Muscle of leg (tissue), 11 donors: ENCODE data around the gene HYDIN. TPM values are rescaled to one million over a fixed set of nuclear protein-coding genes. Genes with fewer than 3 reads are reported as not detected.
"Not testable (repeated sequence)": the region's sequence is repeated elsewhere in the genome, so short reads cannot be mapped to it uniquely, and the experiment has no call there.

Experiments used
- DNase-seq: peaks from one replicate; pipeline ENCODE4 v3.0.0; 2013
- H3K27ac ChIP-seq: one replicate; pipeline ENCODE4 v1.5.1; 2013; ENCODE audit warnings: mild to moderate bottlenecking, low read length, control low read depth
- H3K27me3 ChIP-seq: one replicate; pipeline ENCODE4 v1.6.1; 2013; ENCODE audit warnings: low read length; ENCODE audit not compliant: control insufficient read depth, insufficient read depth
- H3K36me3 ChIP-seq: one replicate; pipeline ENCODE4 v1.6.1; 2013; ENCODE audit warnings: low read length; ENCODE audit not compliant: control insufficient read depth, insufficient read depth
- H3K4me1 ChIP-seq: one replicate; pipeline ENCODE4 v1.6.1; 2013; ENCODE audit warnings: low read length; ENCODE audit not compliant: control insufficient read depth, insufficient read depth
- H3K4me3 ChIP-seq: one replicate; pipeline ENCODE4 v1.5.1; 2013; ENCODE audit warnings: low read length, control low read depth
- H3K9me3 ChIP-seq: replicated peaks from 2 replicates; pipeline ENCODE4 v1.6.1; 2013; ENCODE audit warnings: low read depth, low read length; ENCODE audit not compliant: control insufficient read depth
- WGBS: methylation state at CpG from one replicate; pipeline ENCODE4 v1.1.5; 2013; ENCODE audit warnings: missing lambda C conversion rate; ENCODE audit not compliant: insufficient coverage; 5-methylcytosine and 5-hydroxymethylcytosine counted together
- polyA plus RNA-seq, 8 donors: library from polyadenylated mRNA; unstranded; fragments of 120-200 nt; gene quantifications; one replicate each; pipeline versions ENCODE4 v1.2.1 to v1.2.3, GENCODE V29; 2013; ENCODE audit warnings: inconsistent platforms in 1 of 8, low replicate concordance in 1 of 8; ENCODE audit not compliant: insufficient read length in 8 of 8, insufficient read depth in 1 of 8
- total RNA-seq: library from RNA; stranded (reverse); fragments of 120-200 nt; gene quantifications from one replicate; pipeline ENCODE4 v1.2.4, GENCODE V29; 2013

The HYDIN gene
- total and polyA plus RNA-seq, 9 donors = 0.57 to 3.2 (median 1.5) TPM

DNA sequence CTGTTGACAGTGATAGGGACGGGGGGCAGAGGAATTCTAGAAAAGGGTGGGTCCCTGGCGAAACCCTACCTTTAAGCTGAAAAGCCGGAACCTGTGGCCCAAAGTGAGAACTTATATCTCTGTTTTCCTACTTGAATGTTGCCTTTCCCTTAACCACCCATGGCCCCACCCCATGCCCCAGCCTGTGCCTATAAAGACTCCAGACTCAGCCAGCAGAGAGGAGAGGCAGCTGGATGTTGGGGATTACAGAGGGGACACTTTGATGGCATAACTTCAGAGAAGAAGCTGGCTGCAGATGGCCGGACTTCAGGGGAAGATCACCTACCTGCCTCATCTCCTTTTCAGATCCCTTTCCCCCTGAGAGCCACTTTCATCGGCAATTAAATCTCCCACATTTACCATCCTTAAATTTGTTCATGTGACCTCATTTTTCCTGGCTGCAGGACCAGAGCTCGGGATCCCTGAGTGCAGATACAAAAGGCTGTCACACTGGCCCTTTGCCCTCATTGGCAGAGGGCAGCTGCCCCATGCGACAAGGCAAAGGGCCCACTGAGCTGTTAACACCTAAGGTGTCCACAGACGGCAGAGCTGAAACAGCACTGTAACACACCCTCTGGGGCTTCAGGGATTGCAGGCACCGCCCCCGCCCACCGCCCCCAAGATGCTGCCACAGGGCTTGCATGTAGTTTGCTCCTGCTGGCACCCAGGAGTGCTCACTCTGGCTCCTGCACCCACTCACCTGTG, 191.0 kb downstream of the HYDIN start:
- not testable (repeated sequence) for H3K36me3 ChIP-seq, H3K4me1 ChIP-seq, H3K4me3 ChIP-seq, H3K27ac ChIP-seq, H3K27me3 ChIP-seq, H3K9me3 ChIP-seq, DNase-seq
- WGBS = no CpG with 5 or more reads among the region's 11 CpGs

DNA sequence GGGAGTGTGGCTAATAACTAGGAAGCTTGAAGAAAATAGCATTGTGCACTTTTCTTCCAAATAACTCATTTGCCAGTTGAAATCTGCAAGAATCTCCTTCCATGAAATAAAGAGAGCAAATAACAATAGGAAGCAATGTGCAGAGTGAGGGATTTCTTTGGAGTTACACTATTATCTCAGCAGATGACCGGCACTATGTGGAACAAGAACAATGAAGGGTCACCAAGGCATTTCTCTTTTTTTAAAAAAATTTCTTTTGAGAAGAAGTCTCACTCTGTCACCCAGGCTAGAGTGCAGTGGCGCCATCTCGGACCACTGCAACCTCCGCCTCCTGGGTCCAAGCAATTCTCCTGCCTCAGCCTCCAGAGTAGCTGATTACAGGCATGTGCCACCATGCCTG, 192.1 kb downstream of the HYDIN start:
- H3K27me3 ChIP-seq, H3K9me3 ChIP-seq, DNase-seq, H3K4me1 ChIP-seq, H3K36me3 ChIP-seq, H3K4me3 ChIP-seq, H3K27ac ChIP-seq: not testable (repeated sequence)
- WGBS = no CpG with 5 or more reads among the region's 4 CpGs

DNA sequence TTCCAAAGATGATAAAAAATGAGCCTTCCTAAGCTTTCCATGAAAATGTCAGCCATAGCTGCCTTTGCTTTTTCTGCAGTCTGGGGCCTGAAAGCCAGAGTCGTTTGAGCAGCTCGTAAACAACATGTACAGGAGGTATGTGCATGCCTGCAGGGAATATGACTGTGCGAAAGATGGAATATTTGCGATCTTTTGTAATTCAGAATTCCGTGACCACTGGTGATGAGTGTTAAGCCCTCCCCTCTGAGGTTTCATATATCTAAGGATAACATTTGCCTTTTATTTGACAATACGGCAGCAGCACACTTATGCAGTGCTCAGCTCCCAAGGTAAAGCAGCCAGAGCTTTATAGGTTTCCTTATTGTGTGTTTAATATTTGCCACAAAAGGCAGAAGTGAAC, 192.5 kb downstream of the HYDIN start:
- H3K27me3 ChIP-seq = not testable (repeated sequence)

GRCh38 chr16:71028032-71028727, 202.3 kb downstream of the HYDIN start:
- DNase-seq = peak; percentile 24
- no CpG with 5 or more reads among the region's 8 CpGs for WGBS
- H3K4me3 ChIP-seq = not testable (repeated sequence)

More for the DNA sequence above, 192.5 kb downstream of the HYDIN start:
- not testable (repeated sequence) for H3K27ac ChIP-seq, H3K36me3 ChIP-seq, H3K4me1 ChIP-seq, H3K9me3 ChIP-seq, H3K4me3 ChIP-seq
- WGBS = no CpG with 5 or more reads among the region's 6 CpGs
- peak; percentile 4 for DNase-seq

GRCh38 chr16:71027511-71027910, 203.0 kb downstream of the HYDIN start:
- H3K27ac ChIP-seq, H3K27me3 ChIP-seq, H3K9me3 ChIP-seq, H3K4me1 ChIP-seq, H3K36me3 ChIP-seq, DNase-seq, H3K4me3 ChIP-seq: not testable (repeated sequence)
- no CpG with 5 or more reads among the region's 8 CpGs for WGBS

More at GRCh38 chr16:71028032-71028727, 202.3 kb downstream of the HYDIN start:
- H3K9me3 ChIP-seq, H3K4me1 ChIP-seq, H3K27me3 ChIP-seq, H3K27ac ChIP-seq, H3K36me3 ChIP-seq: not testable (repeated sequence)

DNA sequence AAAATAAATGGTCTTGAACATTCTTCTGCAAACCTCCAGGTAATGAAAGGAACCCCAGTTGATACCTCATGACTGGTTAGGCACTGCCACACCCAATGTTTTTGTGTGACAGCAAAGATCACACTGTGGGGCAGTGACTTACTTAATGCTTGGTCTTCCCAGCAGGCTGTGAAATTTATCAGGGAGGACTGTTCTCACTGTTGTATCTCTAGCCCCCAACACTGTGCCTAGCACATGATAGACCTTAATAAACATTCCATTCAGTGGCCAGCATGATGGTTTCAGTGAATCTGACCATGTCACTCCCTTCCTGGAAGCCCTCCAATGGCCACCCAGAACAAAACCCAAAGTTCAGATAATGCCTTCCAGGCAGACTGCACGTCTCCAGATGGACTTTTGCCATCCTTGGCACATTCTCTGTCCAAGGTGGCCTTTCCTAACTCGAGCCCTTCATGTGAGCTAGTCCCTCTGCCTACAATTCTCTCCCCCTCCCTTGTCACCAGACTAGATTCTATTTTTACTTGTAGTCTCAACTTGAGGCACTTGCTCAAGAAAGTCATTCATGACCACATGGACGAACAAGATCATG, 206.6 kb downstream of the HYDIN start:
- H3K36me3 ChIP-seq, H3K9me3 ChIP-seq, H3K27me3 ChIP-seq, DNase-seq, H3K4me3 ChIP-seq, H3K27ac ChIP-seq, H3K4me1 ChIP-seq: not testable (repeated sequence)
- WGBS = no CpG with 5 or more reads among the region's 3 CpGs

- H3K27me3 ChIP-seq, H3K27ac ChIP-seq, H3K4me1 ChIP-seq, H3K36me3 ChIP-seq, H3K4me3 ChIP-seq, DNase-seq, H3K9me3 ChIP-seq: not testable (repeated sequence)
- no CpG with 5 or more reads among the region's 5 CpGs for WGBS
These were observed 208.5 kb downstream of the HYDIN start for GRCh38 chr16:71021961-71022537.

DNA sequence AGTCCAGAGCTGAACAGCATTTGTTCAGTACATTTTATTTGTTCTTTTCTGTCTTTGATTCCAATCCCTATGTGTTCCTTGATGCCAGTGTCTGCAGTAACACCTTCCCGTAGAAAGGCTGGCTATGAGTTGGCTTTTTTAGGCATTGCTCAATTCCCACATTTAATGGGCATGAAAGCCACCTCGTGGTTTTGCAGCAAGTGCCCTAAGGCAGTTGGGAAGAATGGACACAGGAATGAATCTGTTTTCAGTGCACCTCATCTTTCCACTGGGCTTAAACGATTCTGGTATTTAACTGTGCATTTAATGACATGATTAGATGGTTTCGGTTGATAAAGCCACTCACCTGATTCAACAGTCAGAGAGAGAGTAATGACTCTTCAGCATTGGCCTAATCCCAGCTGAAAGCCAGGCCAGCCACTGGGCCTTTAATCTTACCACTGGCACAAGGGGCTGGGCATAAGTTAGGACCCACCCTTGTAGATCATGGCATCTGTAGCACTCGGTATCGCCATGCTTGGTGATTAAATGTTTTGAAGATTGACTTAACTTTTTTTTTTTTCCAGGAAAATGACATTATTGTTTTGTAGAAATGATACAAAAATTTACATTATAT, 211.3 kb downstream of the HYDIN start:
- not testable (repeated sequence) for DNase-seq, H3K4me3 ChIP-seq, H3K4me1 ChIP-seq, H3K27me3 ChIP-seq, H3K27ac ChIP-seq, H3K36me3 ChIP-seq, H3K9me3 ChIP-seq
- WGBS = no CpG with 5 or more reads among the region's 6 CpGs

DNA sequence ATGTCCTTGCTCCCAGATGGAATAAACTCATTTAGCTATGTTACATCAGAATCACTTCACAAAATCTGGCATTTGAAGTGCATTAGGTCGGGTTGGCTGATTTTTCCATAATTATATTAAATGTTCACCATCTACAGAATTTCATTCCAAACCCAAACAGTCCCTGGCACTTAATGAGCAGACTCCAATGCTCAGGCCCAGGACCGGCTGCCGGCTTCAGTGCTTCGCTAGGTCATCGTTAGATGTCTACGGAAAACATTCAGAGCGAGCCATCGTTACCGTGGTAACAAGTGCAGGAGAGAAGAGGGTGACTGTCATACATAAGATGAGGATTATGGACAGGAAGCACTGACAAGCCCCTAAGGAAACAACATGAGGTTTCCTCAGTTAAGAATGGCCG, 215.1 kb downstream of the HYDIN start:
- H3K27me3 ChIP-seq, H3K4me3 ChIP-seq, H3K27ac ChIP-seq, H3K36me3 ChIP-seq, H3K4me1 ChIP-seq, DNase-seq, H3K9me3 ChIP-seq: not testable (repeated sequence)
- WGBS = no CpG with 5 or more reads among the region's 10 CpGs
